HL-60 (cell line): ENCODE results near the gene PTCD1.

Source experiments
- SPI1 ChIP-seq: IDR thresholded peaks from 2 replicates; pipeline ENCODE4 v1.6.1; 2012; ENCODE audit warnings: low read depth, mild to moderate bottlenecking, borderline replicate concordance
- TF ChIP-seq, protein P1 (sequence below): IDR thresholded peaks from one replicate; pipeline ENCODE4 v1.5.1; 2011; ENCODE audit warnings: low read length, control low read depth, inconsistent platforms; ENCODE audit not compliant: insufficient read depth

DNA sequence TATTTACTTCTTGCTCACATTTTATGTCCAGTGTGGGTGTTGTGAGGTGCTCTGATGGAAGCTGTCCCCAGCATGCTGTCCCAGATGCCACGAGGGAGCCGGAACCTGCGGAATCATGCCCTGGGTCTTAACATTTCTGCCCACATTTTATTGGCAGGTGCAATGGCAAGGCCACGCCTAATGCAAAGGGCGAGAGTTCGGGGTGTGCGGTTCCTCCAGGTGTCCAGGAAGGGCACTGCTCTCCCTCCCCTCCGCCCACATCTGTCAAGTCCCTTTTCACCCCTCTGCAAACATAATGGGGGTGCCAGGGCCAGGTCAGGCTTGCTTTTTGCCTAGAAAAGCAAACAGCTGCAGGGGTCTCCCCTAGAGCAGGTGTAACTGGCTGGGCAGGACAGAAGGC lies 46.6 kb downstream of the PTCD1 start:
- TF ChIP-seq, protein P1, sequence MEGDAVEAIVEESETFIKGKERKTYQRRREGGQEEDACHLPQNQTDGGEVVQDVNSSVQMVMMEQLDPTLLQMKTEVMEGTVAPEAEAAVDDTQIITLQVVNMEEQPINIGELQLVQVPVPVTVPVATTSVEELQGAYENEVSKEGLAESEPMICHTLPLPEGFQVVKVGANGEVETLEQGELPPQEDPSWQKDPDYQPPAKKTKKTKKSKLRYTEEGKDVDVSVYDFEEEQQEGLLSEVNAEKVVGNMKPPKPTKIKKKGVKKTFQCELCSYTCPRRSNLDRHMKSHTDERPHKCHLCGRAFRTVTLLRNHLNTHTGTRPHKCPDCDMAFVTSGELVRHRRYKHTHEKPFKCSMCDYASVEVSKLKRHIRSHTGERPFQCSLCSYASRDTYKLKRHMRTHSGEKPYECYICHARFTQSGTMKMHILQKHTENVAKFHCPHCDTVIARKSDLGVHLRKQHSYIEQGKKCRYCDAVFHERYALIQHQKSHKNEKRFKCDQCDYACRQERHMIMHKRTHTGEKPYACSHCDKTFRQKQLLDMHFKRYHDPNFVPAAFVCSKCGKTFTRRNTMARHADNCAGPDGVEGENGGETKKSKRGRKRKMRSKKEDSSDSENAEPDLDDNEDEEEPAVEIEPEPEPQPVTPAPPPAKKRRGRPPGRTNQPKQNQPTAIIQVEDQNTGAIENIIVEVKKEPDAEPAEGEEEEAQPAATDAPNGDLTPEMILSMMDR, result no peak
- TF ChIP-seq SPI1, result no peak
